ENCODE data around the gene TPST2. TPM values are rescaled to one million over a fixed set of nuclear protein-coding genes. Genes with fewer than 3 reads are reported as not detected.

Gene TPST2
- total and polyA plus RNA-seq, 2 donors (not counting 3 experiments of a cell fraction or from before 2014, with no cell fraction given) = 49.4 to 121 TPM

DNA sequence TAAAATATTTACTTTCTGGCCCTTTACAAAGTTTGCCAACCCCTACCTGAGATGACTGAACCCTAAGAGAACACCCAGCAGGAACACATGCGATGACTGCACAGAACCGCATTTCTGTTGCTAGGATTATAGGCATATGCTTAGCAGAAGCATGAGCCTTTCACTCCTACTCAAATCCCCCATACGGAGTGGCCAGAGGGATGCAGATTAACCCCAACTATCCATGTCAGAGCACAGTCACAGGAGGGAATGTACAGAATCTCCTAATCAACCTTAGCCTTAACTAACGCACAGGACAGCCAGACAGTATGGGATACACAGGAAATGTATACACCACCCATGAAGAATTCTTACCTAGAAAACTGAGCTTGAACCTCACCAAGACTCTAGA, 112.6 kb downstream of the TPST2 start:
- Histone ChIP-seq H3K9ac (replicated peaks; ENCODE audit: extremely low read depth, insufficient read depth, low read length) (no peak overlapping the region), H3K27ac (ENCODE audit: insufficient read depth, low read depth, low read length) (no peak overlapping the region), H3K4me1 (ENCODE audit: control insufficient read depth, extremely low read depth, insufficient read depth, low read length) (peaks cover 15% of the 10 kb centered on the region), H3K4me2 (ENCODE audit: insufficient read depth, low read length) (no peak overlapping the region), H3K36me3 (ENCODE audit: control insufficient read depth in 2 of 2, extremely low read depth in 1 of 2, insufficient read depth in 2 of 2, low read length in 2 of 2) (peaks cover 5 to 16% of the 10 kb centered on the region in 2 experiments), H3K9me1 (replicated peaks; ENCODE audit: control insufficient read depth, extremely low read depth, insufficient read depth, low read length) (no peaks in the 10 kb centered on the region), H3K9me3 (replicated peaks; ENCODE audit: control insufficient read depth, insufficient read depth, low read length) (no peaks in the 10 kb centered on the region), H2AFZ (ENCODE audit: low read depth, low read length) (no peak overlapping the region), H4K20me1 (replicated peaks; ENCODE audit: control insufficient read depth, extremely low read depth, insufficient read depth, low read length) (no peaks in the 10 kb centered on the region), H3K27me3 (ENCODE audit: control insufficient read depth in 2 of 2, insufficient read depth in 2 of 2, low read length in 2 of 2) (no peaks in the 10 kb centered on the region), H3K79me2 (ENCODE audit: control insufficient read depth, insufficient read depth, low read length) (peaks cover 13% of the 10 kb centered on the region), H3K4me3 (replicated peaks in 1 of 3; ENCODE audit: insufficient read depth in 1 of 3, low read depth in 1 of 3, low read length in 3 of 3) (no peak overlapping the region)
- intact Hi-C loops (cut with micrococcal nuclease) (no loop called here), dilution Hi-C loops (cut with MboI; ENCODE audit: extremely low pct_ligation_motif_present, low sequenced_read_pairs) (no loop called here)
- FAIRE-seq = no peak
- no TSS peak for BruUV-seq (replicated peaks)
- CTCF ChIA-PET = interaction anchor here (0.6 kb wide), 1 partner anchor 117 kb away, joined by 3 read pairs; no protein-coding TSS in a partner anchor
- no peak for DNase-seq (ENCODE audit: low read depth, low spot score)
- POLR2A ChIA-PET = no interaction called here
- no peak for TF ChIP-seq MYC (IDR thresholded peaks at IDR 0.05; ENCODE audit: low read depth, low read length)

DNA sequence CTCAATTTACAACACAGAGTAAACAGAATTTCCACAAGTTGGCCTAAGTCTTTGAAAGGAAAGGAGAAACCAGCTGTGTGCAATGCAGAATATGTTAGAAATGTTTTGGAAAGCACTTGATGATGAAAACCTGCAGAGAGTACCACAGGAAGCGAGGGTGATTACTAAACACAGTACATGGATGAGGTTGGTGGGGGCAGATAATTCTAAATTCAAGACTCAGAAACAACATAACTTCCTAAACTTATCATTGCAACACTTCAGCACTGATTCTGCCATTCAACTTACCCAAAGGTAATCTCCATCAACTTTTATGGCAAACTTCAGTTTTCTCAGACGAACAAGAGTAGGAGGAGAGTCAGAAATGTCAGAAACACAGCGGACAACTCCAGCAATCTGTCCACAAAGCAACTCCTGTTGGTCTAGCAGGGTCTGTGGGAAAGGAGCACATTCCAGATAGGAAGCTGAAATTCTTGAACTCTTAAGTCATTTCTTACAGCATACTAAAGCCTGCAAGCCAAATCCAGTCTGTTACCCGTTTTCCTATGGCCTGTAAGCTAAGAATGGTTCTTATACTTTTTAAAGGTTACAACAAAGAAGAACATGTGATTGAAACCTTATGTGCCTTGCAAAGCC, 113.1 kb downstream of the TPST2 start:
- dilution Hi-C loops (cut with MboI; ENCODE audit: extremely low pct_ligation_motif_present, low sequenced_read_pairs) = no loop called here
- H2AFZ ChIP-seq (ENCODE audit: low read depth, low read length) = no peak overlapping the region
- POLR2A ChIA-PET = no interaction called here
- no peak for DNase-seq (ENCODE audit: low read depth, low spot score)
- intact Hi-C loops (cut with micrococcal nuclease) = no loop called here
- no peaks in the 10 kb centered on the region for H3K9me3 ChIP-seq (replicated peaks; ENCODE audit: control insufficient read depth, insufficient read depth, low read length)
- peaks cover 13% of the 10 kb centered on the region for H3K79me2 ChIP-seq (ENCODE audit: control insufficient read depth, insufficient read depth, low read length)
- H4K20me1 ChIP-seq (replicated peaks; ENCODE audit: control insufficient read depth, extremely low read depth, insufficient read depth, low read length) = no peaks in the 10 kb centered on the region
- H3K27ac ChIP-seq (ENCODE audit: insufficient read depth, low read depth, low read length) = no peak overlapping the region
- no peak for FAIRE-seq
- peaks cover 20% of the 10 kb centered on the region for H3K4me1 ChIP-seq (ENCODE audit: control insufficient read depth, extremely low read depth, insufficient read depth, low read length)
- TF ChIP-seq EZH2 (IDR thresholded peaks at IDR 0.05; ENCODE audit: borderline replicate concordance, low read depth, low read length, severe bottlenecking) (no peak), POLR2AphosphoS5 (IDR thresholded peaks at IDR 0.05; ENCODE audit: insufficient read depth, low read depth, low read length) (no peak), MYC (IDR thresholded peaks at IDR 0.05; ENCODE audit: low read depth, low read length) (no peak), JUN (IDR thresholded peaks at IDR 0.05; ENCODE audit: borderline replicate concordance, insufficient read depth, insufficient read length, low read depth) (no peak), POLR2A (IDR thresholded peaks at IDR 0.05; ENCODE audit: low read depth, low read length) (no peak)
- TF ChIP-seq, protein P1, sequence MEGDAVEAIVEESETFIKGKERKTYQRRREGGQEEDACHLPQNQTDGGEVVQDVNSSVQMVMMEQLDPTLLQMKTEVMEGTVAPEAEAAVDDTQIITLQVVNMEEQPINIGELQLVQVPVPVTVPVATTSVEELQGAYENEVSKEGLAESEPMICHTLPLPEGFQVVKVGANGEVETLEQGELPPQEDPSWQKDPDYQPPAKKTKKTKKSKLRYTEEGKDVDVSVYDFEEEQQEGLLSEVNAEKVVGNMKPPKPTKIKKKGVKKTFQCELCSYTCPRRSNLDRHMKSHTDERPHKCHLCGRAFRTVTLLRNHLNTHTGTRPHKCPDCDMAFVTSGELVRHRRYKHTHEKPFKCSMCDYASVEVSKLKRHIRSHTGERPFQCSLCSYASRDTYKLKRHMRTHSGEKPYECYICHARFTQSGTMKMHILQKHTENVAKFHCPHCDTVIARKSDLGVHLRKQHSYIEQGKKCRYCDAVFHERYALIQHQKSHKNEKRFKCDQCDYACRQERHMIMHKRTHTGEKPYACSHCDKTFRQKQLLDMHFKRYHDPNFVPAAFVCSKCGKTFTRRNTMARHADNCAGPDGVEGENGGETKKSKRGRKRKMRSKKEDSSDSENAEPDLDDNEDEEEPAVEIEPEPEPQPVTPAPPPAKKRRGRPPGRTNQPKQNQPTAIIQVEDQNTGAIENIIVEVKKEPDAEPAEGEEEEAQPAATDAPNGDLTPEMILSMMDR (IDR thresholded peaks at IDR 0.05; ENCODE audit: extremely low read depth in 1 of 2, insufficient read depth in 1 of 2, low read depth in 1 of 2, low read length in 2 of 2) = no peak
- H3K36me3 ChIP-seq (ENCODE audit: control insufficient read depth in 2 of 2, extremely low read depth in 1 of 2, insufficient read depth in 2 of 2, low read length in 2 of 2) = peaks cover 5 to 21% of the 10 kb centered on the region in 2 experiments
- H3K4me2 ChIP-seq (ENCODE audit: insufficient read depth, low read length) = no peak overlapping the region
- H3K9ac ChIP-seq (replicated peaks; ENCODE audit: extremely low read depth, insufficient read depth, low read length) = no peak overlapping the region
- CTCF ChIA-PET = interaction anchor here (0.6 kb wide), 1 partner anchor 116 kb away, joined by 3 read pairs; no protein-coding TSS in a partner anchor
- H3K9me1 ChIP-seq (replicated peaks; ENCODE audit: control insufficient read depth, extremely low read depth, insufficient read depth, low read length) = no peaks in the 10 kb centered on the region
- BruUV-seq (replicated peaks) = no TSS peak
- H3K27me3 ChIP-seq (ENCODE audit: control insufficient read depth in 2 of 2, insufficient read depth in 2 of 2, low read length in 2 of 2) = no peaks in the 10 kb centered on the region
- no peak overlapping the region for H3K4me3 ChIP-seq (replicated peaks in 1 of 3; ENCODE audit: insufficient read depth in 1 of 3, low read depth in 1 of 3, low read length in 3 of 3)
